OCI-LY1 (cell line): ENCODE results near the gene ARL13A.

Source experiments
- H2AFZ ChIP-seq: fragments of 200-600 bp; sonication (generic), shearing (Covaris generic); 2 replicates; pipeline ENCODE4 v1.6.0; 2014; ENCODE audit warnings: antibody characterized with exemption, mild to moderate bottlenecking, low read length
- H3F3A ChIP-seq: fragments of 200-600 bp; sonication (generic), shearing (Covaris generic); 2 replicates; pipeline ENCODE4 v1.6.0; 2014; ENCODE audit warnings: mild to moderate bottlenecking, antibody characterized with exemption, low read length, moderate library complexity; ENCODE audit not compliant: insufficient read depth
- H3K27ac ChIP-seq: fragments of 200-600 bp; sonication (generic); 2 replicates; pipeline ENCODE4 v1.5.1; 2014; ENCODE audit warnings: low read length, mixed run types, mild to moderate bottlenecking, low read depth; ENCODE audit not compliant: poor library complexity, severe bottlenecking
- H3K27me3 ChIP-seq: fragments of 200-600 bp; sonication (generic); 2 replicates; pipeline ENCODE4 v1.6.0; 2014; ENCODE audit warnings: antibody characterized with exemption, mild to moderate bottlenecking, low read length, moderate library complexity; ENCODE audit not compliant: insufficient read depth
- H3K36me3 ChIP-seq: fragments of 200-600 bp; sonication (generic); 2 replicates; pipeline ENCODE4 v1.6.1; 2014; ENCODE audit warnings: mild to moderate bottlenecking, antibody characterized with exemption, low read length, moderate library complexity, mixed read lengths; ENCODE audit not compliant: insufficient read depth
- H3K4me1 ChIP-seq: fragments of 200-600 bp; sonication (generic); 2 replicates; pipeline ENCODE4 v1.5.1; 2014; ENCODE audit warnings: mild to moderate bottlenecking, low read length, moderate library complexity; ENCODE audit not compliant: insufficient read depth, severe bottlenecking
- H3K4me2 ChIP-seq: fragments of 200-600 bp; sonication (generic), shearing (Covaris generic); 2 replicates; pipeline ENCODE4 v1.6.1; 2014; ENCODE audit warnings: low read length
- H3K4me3 ChIP-seq: fragments of 200-600 bp; sonication (generic); 2 replicates; pipeline ENCODE4 v1.5.1; 2014; ENCODE audit warnings: low read length, low read depth, mild to moderate bottlenecking, mixed read lengths; ENCODE audit not compliant: poor library complexity, severe bottlenecking
- H3K79me2 ChIP-seq: fragments of 200-600 bp; shearing (Covaris generic); 2 replicates; pipeline ENCODE4 v1.6.1; 2016; ENCODE audit warnings: mixed run types, low read length, mixed read lengths; ENCODE audit not compliant: insufficient read depth
- H3K9ac ChIP-seq: fragments of 200-600 bp; sonication (generic), shearing (Covaris generic); 2 replicates; pipeline ENCODE4 v1.6.1; 2014; ENCODE audit warnings: mild to moderate bottlenecking, low read length, mixed read lengths
- H3K9me2 ChIP-seq: fragments of 200-600 bp; sonication (generic), shearing (Covaris generic); 2 replicates; pipeline ENCODE4 v1.6.1; 2014; ENCODE audit warnings: low read depth, mild to moderate bottlenecking, low read length, mixed read lengths
- H3K9me3 ChIP-seq: fragments of 200-600 bp; shearing (Covaris generic); 2 replicates; pipeline ENCODE4 v1.6.1; 2014; ENCODE audit warnings: low read length, mixed read lengths
- H4K20me1 ChIP-seq: fragments of 200-600 bp; sonication (generic), shearing (Covaris generic); 2 replicates; pipeline ENCODE4 v1.6.0; 2016; ENCODE audit warnings: mild to moderate bottlenecking, low read length; ENCODE audit not compliant: insufficient read depth
- EZH2 ChIP-seq: fragments of 200-600 bp; sonication (generic), shearing (Covaris generic); IDR thresholded peaks from 2 replicates; pipeline ENCODE4 v1.8.0; 2017; ENCODE audit warnings: borderline replicate concordance, mixed run types, mild to moderate bottlenecking, antibody characterized with exemption, low read length, moderate library complexity, mixed read lengths
- TF ChIP-seq, protein P1 (sequence below): fragments of 200-600 bp; sonication (generic), shearing (Covaris generic); IDR thresholded peaks from 2 replicates; pipeline ENCODE4 v1.5.1; 2017; ENCODE audit warnings: mild to moderate bottlenecking, antibody characterized with exemption, low read length, moderate library complexity, mixed read lengths

ARL13A gene

DNA sequence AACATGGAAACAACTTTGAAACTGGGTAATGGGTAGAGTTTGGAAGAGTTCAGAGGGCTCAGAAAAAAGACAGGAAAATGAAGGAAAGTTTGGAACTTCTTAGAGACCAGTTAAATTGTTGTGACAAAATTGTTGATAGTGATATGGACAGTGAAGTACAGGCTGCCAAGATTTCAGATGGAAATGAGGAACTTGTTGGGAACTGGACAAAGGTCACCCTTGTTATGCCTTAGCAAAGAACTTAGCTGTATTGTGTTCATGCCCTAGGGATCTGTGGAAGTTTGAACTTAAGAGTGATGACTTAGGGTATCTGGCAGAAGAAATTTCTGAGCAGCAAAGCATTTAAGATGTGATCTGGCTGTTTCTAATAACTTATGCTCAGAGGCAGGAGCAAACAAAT is 5.1 kb upstream of the ARL13A start:
- no peak overlapping the region for H3K9ac ChIP-seq
- H3K36me3 ChIP-seq: no peaks in the 10 kb centered on the region
- no peaks in the 10 kb centered on the region for H3K9me3 ChIP-seq
- no peaks in the 10 kb centered on the region for H3K9me2 ChIP-seq
- no peak overlapping the region for H3K27ac ChIP-seq
- no peak overlapping the region for H2AFZ ChIP-seq
- H3K4me2 ChIP-seq: no peak overlapping the region
- no peaks in the 10 kb centered on the region for H3K4me1 ChIP-seq
- no peak overlapping the region for H3K4me3 ChIP-seq
- H3K79me2 ChIP-seq: no peaks in the 10 kb centered on the region
- H3F3A ChIP-seq: no peaks in the 10 kb centered on the region
- TF ChIP-seq EZH2: no peak
- TF ChIP-seq, protein P1, sequence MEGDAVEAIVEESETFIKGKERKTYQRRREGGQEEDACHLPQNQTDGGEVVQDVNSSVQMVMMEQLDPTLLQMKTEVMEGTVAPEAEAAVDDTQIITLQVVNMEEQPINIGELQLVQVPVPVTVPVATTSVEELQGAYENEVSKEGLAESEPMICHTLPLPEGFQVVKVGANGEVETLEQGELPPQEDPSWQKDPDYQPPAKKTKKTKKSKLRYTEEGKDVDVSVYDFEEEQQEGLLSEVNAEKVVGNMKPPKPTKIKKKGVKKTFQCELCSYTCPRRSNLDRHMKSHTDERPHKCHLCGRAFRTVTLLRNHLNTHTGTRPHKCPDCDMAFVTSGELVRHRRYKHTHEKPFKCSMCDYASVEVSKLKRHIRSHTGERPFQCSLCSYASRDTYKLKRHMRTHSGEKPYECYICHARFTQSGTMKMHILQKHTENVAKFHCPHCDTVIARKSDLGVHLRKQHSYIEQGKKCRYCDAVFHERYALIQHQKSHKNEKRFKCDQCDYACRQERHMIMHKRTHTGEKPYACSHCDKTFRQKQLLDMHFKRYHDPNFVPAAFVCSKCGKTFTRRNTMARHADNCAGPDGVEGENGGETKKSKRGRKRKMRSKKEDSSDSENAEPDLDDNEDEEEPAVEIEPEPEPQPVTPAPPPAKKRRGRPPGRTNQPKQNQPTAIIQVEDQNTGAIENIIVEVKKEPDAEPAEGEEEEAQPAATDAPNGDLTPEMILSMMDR: no peak
- H3K27me3 ChIP-seq: no peaks in the 10 kb centered on the region
- no peaks in the 10 kb centered on the region for H4K20me1 ChIP-seq

DNA sequence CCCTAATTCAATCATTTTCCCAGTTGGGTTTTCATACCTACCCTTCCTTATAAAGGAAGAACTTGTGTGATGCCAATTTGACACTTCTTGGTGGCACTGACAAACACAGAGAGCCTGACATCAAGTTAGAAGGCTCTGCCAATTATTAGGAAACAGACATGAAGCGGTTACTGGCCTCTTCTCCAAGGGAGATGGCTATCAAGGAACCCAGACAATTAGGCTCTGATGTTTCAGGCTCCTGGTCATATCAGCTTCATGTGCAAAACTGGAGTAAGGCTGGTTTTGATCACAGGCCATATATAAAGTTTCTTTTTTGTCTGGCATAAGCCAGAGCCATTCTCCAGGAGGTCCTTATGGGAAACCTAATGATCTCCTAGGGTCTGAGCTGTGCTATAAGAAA is 428 bp downstream of the ARL13A start:
- H3K9me2 ChIP-seq: no peaks in the 10 kb centered on the region
- H3F3A ChIP-seq: no peaks in the 10 kb centered on the region
- H3K4me1 ChIP-seq: no peaks in the 10 kb centered on the region
- H3K9me3 ChIP-seq: no peaks in the 10 kb centered on the region
- no peak overlapping the region for H3K9ac ChIP-seq
- H3K36me3 ChIP-seq: no peaks in the 10 kb centered on the region
- H4K20me1 ChIP-seq: no peaks in the 10 kb centered on the region
- TF ChIP-seq, protein P1: no peak
- TF ChIP-seq EZH2: no peak
- no peaks in the 10 kb centered on the region for H3K79me2 ChIP-seq
- no peak overlapping the region for H2AFZ ChIP-seq
- no peaks in the 10 kb centered on the region for H3K27me3 ChIP-seq
- no peak overlapping the region for H3K4me2 ChIP-seq
- no peak overlapping the region for H3K4me3 ChIP-seq
- H3K27ac ChIP-seq: no peak overlapping the region

DNA sequence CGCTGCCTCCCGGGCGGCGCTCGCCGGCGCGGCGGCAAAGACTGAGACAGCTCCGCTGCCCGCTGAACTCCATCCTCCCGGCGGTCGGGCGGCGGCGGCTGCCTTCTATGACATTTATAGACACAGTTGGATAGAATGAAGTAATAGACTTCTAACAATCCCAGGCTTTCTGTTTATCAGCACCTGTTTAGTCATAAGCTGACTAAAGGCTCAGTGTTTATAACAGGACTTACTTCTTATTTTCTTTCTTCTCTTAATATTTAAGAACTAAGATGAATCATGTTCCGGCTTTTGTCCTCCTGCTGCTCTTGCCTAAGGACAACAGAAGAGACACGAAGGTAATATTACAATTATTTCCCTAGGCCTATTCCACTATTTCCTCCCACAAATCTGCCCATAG is 3.9 kb downstream of the ARL13A start:
- no peak for TF ChIP-seq EZH2
- H2AFZ ChIP-seq: no peak overlapping the region
- H3K36me3 ChIP-seq: no peaks in the 10 kb centered on the region
- no peak overlapping the region for H3K4me2 ChIP-seq
- no peaks in the 10 kb centered on the region for H3K4me1 ChIP-seq
- no peak overlapping the region for H3K9ac ChIP-seq
- no peaks in the 10 kb centered on the region for H3K79me2 ChIP-seq
- no peaks in the 10 kb centered on the region for H4K20me1 ChIP-seq
- H3K27ac ChIP-seq: no peak overlapping the region
- no peaks in the 10 kb centered on the region for H3K9me2 ChIP-seq
- H3K4me3 ChIP-seq: no peak overlapping the region
- no peaks in the 10 kb centered on the region for H3F3A ChIP-seq
- no peaks in the 10 kb centered on the region for H3K9me3 ChIP-seq
- no peaks in the 10 kb centered on the region for H3K27me3 ChIP-seq

DNA sequence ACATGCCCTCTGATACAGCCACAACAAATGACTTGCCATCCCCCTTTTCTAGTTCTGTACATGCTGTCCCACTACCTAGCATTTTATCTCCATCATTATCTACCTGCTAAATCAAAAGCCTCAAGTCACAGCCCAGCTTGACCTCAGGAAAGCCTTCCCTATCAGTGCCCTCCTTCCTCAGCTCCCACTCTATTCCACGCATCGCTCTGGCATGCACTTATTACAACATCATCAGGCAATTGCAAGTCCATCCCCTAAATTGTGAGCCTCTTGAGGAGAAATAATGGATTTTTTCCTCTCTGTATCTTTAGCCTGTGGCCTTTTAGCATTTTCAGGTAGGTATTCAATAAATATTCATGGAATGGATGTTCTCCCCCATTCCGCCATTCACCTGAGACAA is 5.7 kb downstream of the ARL13A start:
- Histone ChIP-seq H3K79me2 (no peaks in the 10 kb centered on the region), H3K4me1 (no peaks in the 10 kb centered on the region), H2AFZ (no peak overlapping the region), H4K20me1 (no peaks in the 10 kb centered on the region), H3K36me3 (no peaks in the 10 kb centered on the region), H3K4me3 (no peak overlapping the region), H3K27ac (no peak overlapping the region), H3K4me2 (no peak overlapping the region), H3F3A (no peaks in the 10 kb centered on the region), H3K27me3 (no peaks in the 10 kb centered on the region), H3K9me2 (no peaks in the 10 kb centered on the region), H3K9me3 (no peaks in the 10 kb centered on the region), H3K9ac (no peak overlapping the region)
- TF ChIP-seq, protein P1: no peak
